Activated naive CD4-positive, alpha-beta T cell treated with anti-CD3 and anti-CD28 coated beads for 36 hours (primary cell): ENCODE data around the gene ADRB2. TPM values are rescaled to one million over a fixed set of nuclear protein-coding genes. Genes with fewer than 3 reads are reported as not detected.

Experiments
- CTCF ChIA-PET: fragments of 350-600 bp; sonication (Branson Sonifier 250); formaldehyde crosslinking; loops from one replicate; lab custom pipeline; 2021; ENCODE audit warnings: antibody characterized with exemption; lab: Charles Lee
- DNase-seq: peaks from one replicate; pipeline ENCODE4 v3.0.0-alpha.2; 2020
- H3K27ac Mint-ChIP-seq: one replicate; pipeline ENCODE4 v1.8.0; 2021; ENCODE audit warnings: mild to moderate bottlenecking, mixed read lengths
- H3K27me3 Mint-ChIP-seq: one replicate; pipeline ENCODE4 v1.8.0; 2021; ENCODE audit warnings: low read depth, mixed read lengths
- H3K36me3 Mint-ChIP-seq: one replicate; pipeline ENCODE4 v1.8.0; 2021; ENCODE audit warnings: low read depth, mixed read lengths
- H3K4me1 Mint-ChIP-seq: one replicate; pipeline ENCODE4 v1.8.0; 2021; ENCODE audit warnings: low read depth, mixed read lengths
- H3K4me3 Mint-ChIP-seq: one replicate; pipeline ENCODE4 v1.8.0; 2021; ENCODE audit warnings: mild to moderate bottlenecking, moderate library complexity, mixed read lengths
- H3K9me3 Mint-ChIP-seq: one replicate; pipeline ENCODE4 v1.8.0; 2021; ENCODE audit warnings: mixed read lengths
- intact Hi-C: fragments of 100-400 bp; cut with micrococcal nuclease; formaldehyde crosslinking; loops from one replicate; pipeline ENCODE4 v1.15.1; 2023
- total RNA-seq, 2 experiments: library from RNA; stranded (reverse); gene quantifications; one replicate each; pipeline ENCODE4 v1.2.3, GENCODE V29; 2021

Gene ADRB2
- total RNA-seq, 2 experiments from 2014 or later = 0.21 to 0.32 TPM

GRCh38 chr5:148806520-148806931 is 19.9 kb upstream of the ADRB2 start:
- no peak overlapping the region for H3K4me3 Mint-ChIP-seq
- no peak overlapping the region for H3K27ac Mint-ChIP-seq
- no peaks in the 10 kb centered on the region for H3K36me3 Mint-ChIP-seq
- DNase-seq = no peak
- intact Hi-C loops = loop anchor here (5.0 to 10.0 kb wide), 3 partner anchors 211 to 1978 kb away; partner anchors contain the start of gene FBXO38
- peaks cover 7% of the 10 kb centered on the region for H3K27me3 Mint-ChIP-seq
- H3K4me1 Mint-ChIP-seq = peaks cover 58% of the 10 kb centered on the region
- CTCF ChIA-PET = interaction anchor here (0.9 to 1.7 kb wide), 2 partner anchors 14 to 229 kb away, joined by 3 to 4 read pairs; no protein-coding TSS in a partner anchor
- H3K9me3 Mint-ChIP-seq = peaks cover 3% of the 10 kb centered on the region

GRCh38 chr5:148807851-148808250 is 18.6 kb upstream of the ADRB2 start:
- DNase-seq = no peak
- H3K27ac Mint-ChIP-seq = no peak overlapping the region
- peaks cover 58% of the 10 kb centered on the region for H3K4me1 Mint-ChIP-seq
- H3K36me3 Mint-ChIP-seq = no peaks in the 10 kb centered on the region
- intact Hi-C loops = loop anchor here (2.0 to 10.0 kb wide), 4 partner anchors 99 to 1977 kb away; partner anchors contain the start of gene FBXO38
- peaks cover 3% of the 10 kb centered on the region for H3K27me3 Mint-ChIP-seq
- H3K4me3 Mint-ChIP-seq = no peak overlapping the region
- CTCF ChIA-PET = interaction anchor here (1.0 kb wide), 1 partner anchor 66 kb away, joined by 3 read pairs; no protein-coding TSS in a partner anchor
- H3K9me3 Mint-ChIP-seq = peaks cover 1% of the 10 kb centered on the region

- Mint-ChIP-seq H3K4me3 (peak overlapping the region; percentile 73), H3K27me3 (peaks cover 2% of the 10 kb centered on the region), H3K4me1 (peaks cover 48% of the 10 kb centered on the region), H3K36me3 (no peaks in the 10 kb centered on the region), H3K27ac (peak overlapping the region; percentile 33), H3K9me3 (no peaks in the 10 kb centered on the region)
- CTCF ChIA-PET = no interaction called here
- peak; percentile 54 for DNase-seq
- intact Hi-C loops = loop anchor here (1.0 to 10.0 kb wide), 9 partner anchors 9 to 1976 kb away; partner anchors contain the start of genes ADRB2 and FBXO38
Measured at GRCh38 chr5:148808864-148809642, 17.4 kb upstream of the ADRB2 start.

GRCh38 chr5:148809781-148810524 is 16.5 kb upstream of the ADRB2 start:
- Mint-ChIP-seq H3K9me3 (no peaks in the 10 kb centered on the region), H3K36me3 (no peaks in the 10 kb centered on the region), H3K4me1 (peaks cover 44% of the 10 kb centered on the region), H3K27me3 (peaks cover 2% of the 10 kb centered on the region), H3K27ac (no peak overlapping the region), H3K4me3 (peak overlapping the region; percentile 73)
- CTCF ChIA-PET = interaction anchor here (3.2 kb wide), 1 partner anchor 11 kb away, joined by 18 read pairs; no protein-coding TSS in a partner anchor
- intact Hi-C loops = loop anchor here (1.0 to 10.0 kb wide), 9 partner anchors 10 to 1975 kb away; partner anchors contain the start of genes ADRB2 and FBXO38
- DNase-seq = no peak

- H3K4me1 Mint-ChIP-seq = peaks cover 35% of the 10 kb centered on the region
- H3K4me3 Mint-ChIP-seq = no peak overlapping the region
- H3K27me3 Mint-ChIP-seq = peaks cover 2% of the 10 kb centered on the region
- no peak overlapping the region for H3K27ac Mint-ChIP-seq
- H3K9me3 Mint-ChIP-seq = no peaks in the 10 kb centered on the region
- intact Hi-C loops = no loop called here
- no peak for DNase-seq
- no peaks in the 10 kb centered on the region for H3K36me3 Mint-ChIP-seq
- CTCF ChIA-PET = interaction anchor here (0.6 to 3.2 kb wide), 4 partner anchors 10 to 224 kb away, joined by 4 to 18 read pairs (median 4); no protein-coding TSS in a partner anchor
Measured at GRCh38 chr5:148810823-148811222, 15.6 kb upstream of the ADRB2 start.

- no peaks in the 10 kb centered on the region for H3K36me3 Mint-ChIP-seq
- no peak overlapping the region for H3K4me3 Mint-ChIP-seq
- no peak for DNase-seq
- H3K4me1 Mint-ChIP-seq = peaks cover 31% of the 10 kb centered on the region
- peaks cover 4% of the 10 kb centered on the region for H3K27me3 Mint-ChIP-seq
- no peak overlapping the region for H3K27ac Mint-ChIP-seq
- no peaks in the 10 kb centered on the region for H3K9me3 Mint-ChIP-seq
- CTCF ChIA-PET = interaction anchor here (0.9 to 3.2 kb wide), 4 partner anchors 9 to 224 kb away, joined by 4 to 18 read pairs (median 4); no protein-coding TSS in a partner anchor
- intact Hi-C loops = no loop called here
Measured at GRCh38 chr5:148811756-148812155, 14.7 kb upstream of the ADRB2 start.

- CTCF ChIA-PET = interaction anchor here (1.7 kb wide), 1 partner anchor 84 kb away, joined by 4 read pairs; no protein-coding TSS in a partner anchor
- H3K27ac Mint-ChIP-seq = no peak overlapping the region
- intact Hi-C loops = no loop called here
- H3K36me3 Mint-ChIP-seq = no peaks in the 10 kb centered on the region
- H3K4me3 Mint-ChIP-seq = no peak overlapping the region
- peaks cover 4% of the 10 kb centered on the region for H3K27me3 Mint-ChIP-seq
- H3K9me3 Mint-ChIP-seq = no peaks in the 10 kb centered on the region
- no peak for DNase-seq
- H3K4me1 Mint-ChIP-seq = peaks cover 13% of the 10 kb centered on the region
Measured at GRCh38 chr5:148815086-148815485, 11.3 kb upstream of the ADRB2 start.

GRCh38 chr5:148815578-148815977 is 10.8 kb upstream of the ADRB2 start:
- H3K27me3 Mint-ChIP-seq = peaks cover 4% of the 10 kb centered on the region
- H3K27ac Mint-ChIP-seq = no peak overlapping the region
- no peak for DNase-seq
- CTCF ChIA-PET = interaction anchor here (1.7 kb wide), 1 partner anchor 85 kb away, joined by 4 read pairs; no protein-coding TSS in a partner anchor
- no peaks in the 10 kb centered on the region for H3K36me3 Mint-ChIP-seq
- H3K4me3 Mint-ChIP-seq = no peak overlapping the region
- intact Hi-C loops = no loop called here
- peaks cover 8% of the 10 kb centered on the region for H3K4me1 Mint-ChIP-seq
- no peaks in the 10 kb centered on the region for H3K9me3 Mint-ChIP-seq

- Mint-ChIP-seq H3K4me1 (peaks cover 5% of the 10 kb centered on the region), H3K4me3 (no peak overlapping the region), H3K36me3 (no peaks in the 10 kb centered on the region), H3K27me3 (peaks cover 4% of the 10 kb centered on the region), H3K27ac (no peak overlapping the region), H3K9me3 (no peaks in the 10 kb centered on the region)
- CTCF ChIA-PET = interaction anchor here (1.7 kb wide), 1 partner anchor 86 kb away, joined by 4 read pairs; no protein-coding TSS in a partner anchor
- intact Hi-C loops = no loop called here
- DNase-seq = no peak
Measured at GRCh38 chr5:148816357-148816756, 10.1 kb upstream of the ADRB2 start.

- Mint-ChIP-seq H3K9me3 (no peaks in the 10 kb centered on the region), H3K27me3 (peaks cover 4% of the 10 kb centered on the region), H3K27ac (no peak overlapping the region), H3K4me1 (peaks cover 2% of the 10 kb centered on the region), H3K36me3 (no peaks in the 10 kb centered on the region), H3K4me3 (no peak overlapping the region)
- no peak for DNase-seq
- intact Hi-C loops = no loop called here
- CTCF ChIA-PET = no interaction called here
Measured at GRCh38 chr5:148816782-148817181, 9.6 kb upstream of the ADRB2 start.

- CTCF ChIA-PET = no interaction called here
- H3K9me3 Mint-ChIP-seq = no peaks in the 10 kb centered on the region
- H3K27me3 Mint-ChIP-seq = peaks cover 4% of the 10 kb centered on the region
Measured at GRCh38 chr5:148817606-148818005, 8.8 kb upstream of the ADRB2 start.

More at GRCh38 chr5:148817606-148818005, 8.8 kb upstream of the ADRB2 start:
- intact Hi-C loops = no loop called here
- Mint-ChIP-seq H3K4me3 (no peak overlapping the region), H3K4me1 (no peaks in the 10 kb centered on the region), H3K27ac (no peak overlapping the region), H3K36me3 (no peaks in the 10 kb centered on the region)
- no peak for DNase-seq
